ENCODE measurements around the gene RASGRF2. TPM values are rescaled to one million over a fixed set of nuclear protein-coding genes. Genes with fewer than 3 reads are reported as not detected.
A peak's percentile ranks its signal among the peaks of the same experiment; 100 is the strongest.

Gene RASGRF2
- total RNA-seq, 1 donor from 2014 or later: 21.1 TPM

DNA sequence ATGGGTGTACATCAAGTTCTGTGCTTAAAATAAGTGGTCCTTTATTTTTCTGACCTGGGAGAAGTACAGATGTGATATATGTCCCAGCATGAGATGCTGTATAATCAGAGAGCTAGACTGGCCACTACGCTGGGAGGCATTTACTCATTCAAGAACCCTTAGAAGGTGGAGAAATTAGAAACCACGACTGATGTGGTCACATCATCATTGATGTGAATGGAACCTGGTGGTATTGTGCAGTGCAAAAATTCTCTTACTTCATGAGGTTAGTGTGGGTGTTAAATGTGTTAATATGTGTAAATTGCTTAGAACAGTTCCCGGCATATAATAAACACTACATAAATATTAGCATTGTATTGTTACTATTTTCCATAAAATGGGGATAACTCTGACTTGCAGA lies 203.5 kb downstream of the RASGRF2 start:
- no peak for DNase-seq

DNA sequence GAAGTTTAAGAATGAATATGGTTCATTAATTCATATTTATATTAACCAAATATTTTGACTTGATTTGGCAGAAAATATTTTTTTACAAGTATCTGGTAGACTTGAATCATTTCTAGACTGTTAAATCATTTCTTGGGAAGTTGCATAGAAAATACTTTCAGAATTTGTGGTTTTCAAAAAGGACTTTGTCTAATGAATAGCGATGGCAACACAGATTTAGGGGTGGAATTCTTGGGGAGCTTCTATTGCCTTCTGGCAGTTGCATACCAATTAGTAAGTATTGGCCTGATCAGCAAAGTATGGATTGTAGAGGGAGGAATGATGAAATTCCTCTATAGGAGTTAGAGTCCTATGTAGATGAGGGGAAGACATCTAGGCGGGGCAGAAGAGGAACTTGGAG lies 204.3 kb downstream of the RASGRF2 start:
- H3K27ac Mint-ChIP-seq: no peak overlapping the region

More for the DNA sequence above, 203.5 kb downstream of the RASGRF2 start:
- Mint-ChIP-seq H3K4me3 (no peak overlapping the region), H3K27ac (no peak overlapping the region), H3K9me3 (no peaks in the 10 kb centered on the region), H3K36me3 (ENCODE audit: low read depth) (no peaks in the 10 kb centered on the region), H3K4me1 (peaks cover 6% of the 10 kb centered on the region), H3K27me3 (no peaks in the 10 kb centered on the region)
- intact Hi-C loops (cut with micrococcal nuclease): loop anchor here (10.0 kb wide), 1 partner anchor 199 kb away; the partner anchor contains the start of gene RASGRF2

DNA sequence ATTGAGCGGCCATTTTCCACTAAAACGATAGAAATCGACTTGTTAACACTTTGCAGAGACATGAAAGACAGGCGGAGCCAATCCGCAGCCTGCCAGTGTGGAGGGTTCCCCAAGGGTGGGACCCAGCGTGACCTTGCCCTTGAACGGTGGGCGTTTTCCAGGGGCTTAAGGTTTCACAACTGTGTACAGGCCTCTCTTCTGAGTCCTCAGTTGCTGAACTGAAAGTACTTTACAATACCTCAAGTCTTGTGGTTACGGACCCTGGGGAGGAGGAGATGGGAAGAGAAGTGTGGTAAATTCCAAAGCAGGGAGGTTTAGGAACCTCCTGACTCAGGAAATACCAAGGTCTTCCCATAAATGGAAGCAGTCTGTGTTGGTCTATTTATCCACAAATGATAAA lies 204.8 kb downstream of the RASGRF2 start:
- Mint-ChIP-seq H3K27ac (no peak overlapping the region), H3K4me3 (no peak overlapping the region), H3K36me3 (ENCODE audit: low read depth) (peaks cover 4% of the 10 kb centered on the region), H3K9me3 (no peaks in the 10 kb centered on the region), H3K27me3 (no peaks in the 10 kb centered on the region), H3K4me1 (peaks cover 9% of the 10 kb centered on the region)
- intact Hi-C loops (cut with micrococcal nuclease): loop anchor here (1.0 to 10.0 kb wide), 2 partner anchors 200 to 479 kb away; partner anchors contain the start of gene RASGRF2
- DNase-seq: no peak

More for the DNA sequence above, 204.3 kb downstream of the RASGRF2 start:
- H3K9me3 Mint-ChIP-seq: no peaks in the 10 kb centered on the region
- H3K36me3 Mint-ChIP-seq (ENCODE audit: low read depth): no peaks in the 10 kb centered on the region
- no peaks in the 10 kb centered on the region for H3K27me3 Mint-ChIP-seq
- H3K4me3 Mint-ChIP-seq: no peak overlapping the region
- intact Hi-C loops (cut with micrococcal nuclease): loop anchor here (10.0 kb wide), 1 partner anchor 200 kb away; the partner anchor contains the start of gene RASGRF2
- DNase-seq: no peak
- peaks cover 9% of the 10 kb centered on the region for H3K4me1 Mint-ChIP-seq

DNA sequence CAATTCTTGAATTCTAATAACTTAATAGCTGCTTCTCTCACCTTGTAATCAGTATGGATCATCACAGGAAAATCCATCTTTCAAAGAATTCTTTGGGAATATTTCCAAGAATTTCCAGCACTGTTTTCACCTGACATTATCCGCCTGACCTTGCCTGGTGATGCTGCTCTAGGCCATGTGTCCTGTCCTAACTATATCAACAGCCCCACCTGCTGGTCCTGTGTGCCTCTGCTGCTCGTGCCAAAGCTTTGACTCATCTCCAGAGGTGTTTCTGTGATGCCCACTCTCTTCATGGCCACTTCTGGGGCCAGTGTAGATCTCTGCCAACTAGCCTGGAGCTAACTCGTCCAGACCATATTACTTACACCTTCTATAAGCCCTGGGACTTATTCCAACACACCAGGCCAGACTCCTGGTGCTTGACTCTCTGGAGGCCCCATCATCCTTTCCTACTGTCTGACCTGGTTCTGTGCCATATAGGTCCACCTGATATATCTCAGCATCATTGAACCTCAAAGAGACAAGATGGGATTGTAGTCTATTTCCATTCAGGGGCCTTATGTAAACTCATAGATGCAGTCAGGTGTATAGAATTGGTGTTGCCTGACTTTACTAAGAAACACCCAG lies 205.4 kb downstream of the RASGRF2 start:
- H3K4me1 Mint-ChIP-seq: peaks cover 9% of the 10 kb centered on the region
- H3K9me3 Mint-ChIP-seq: no peaks in the 10 kb centered on the region
- peak; percentile 89 for DNase-seq
- no peaks in the 10 kb centered on the region for H3K27me3 Mint-ChIP-seq
- H3K27ac Mint-ChIP-seq: no peak overlapping the region
- H3K4me3 Mint-ChIP-seq: no peak overlapping the region
- peaks cover 6% of the 10 kb centered on the region for H3K36me3 Mint-ChIP-seq (ENCODE audit: low read depth)
- intact Hi-C loops (cut with micrococcal nuclease): loop anchor here (1.0 to 10.0 kb wide), 2 partner anchors 201 to 479 kb away; partner anchors contain the start of gene RASGRF2

DNA sequence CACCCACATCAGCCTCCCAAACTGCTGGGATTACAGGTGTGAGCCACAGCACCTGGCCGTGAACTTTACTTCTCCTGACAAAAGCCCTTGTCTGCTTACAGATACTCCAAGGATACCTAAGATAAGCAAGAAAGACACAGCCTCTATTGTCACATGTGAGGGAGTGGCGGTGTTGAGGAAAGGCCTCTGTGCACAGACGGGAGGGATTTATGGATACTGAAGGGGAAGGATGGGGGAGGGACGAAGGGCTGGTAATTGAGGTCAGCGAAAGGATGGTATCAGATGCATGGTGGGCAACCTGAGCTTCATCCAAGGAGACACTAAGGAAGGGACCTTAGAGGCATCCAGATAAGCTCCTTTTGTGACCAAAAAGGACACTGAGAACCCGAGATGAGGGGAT lies 206.3 kb downstream of the RASGRF2 start:
- intact Hi-C loops (cut with micrococcal nuclease): loop anchor here (10.0 kb wide), 1 partner anchor 202 kb away; the partner anchor contains the start of gene RASGRF2
- no peak overlapping the region for H3K27ac Mint-ChIP-seq
- no peaks in the 10 kb centered on the region for H3K9me3 Mint-ChIP-seq
- H3K27me3 Mint-ChIP-seq: no peaks in the 10 kb centered on the region
- DNase-seq: no peak
- no peak overlapping the region for H3K4me3 Mint-ChIP-seq
- peaks cover 6% of the 10 kb centered on the region for H3K36me3 Mint-ChIP-seq (ENCODE audit: low read depth)
- H3K4me1 Mint-ChIP-seq: peaks cover 9% of the 10 kb centered on the region

DNA sequence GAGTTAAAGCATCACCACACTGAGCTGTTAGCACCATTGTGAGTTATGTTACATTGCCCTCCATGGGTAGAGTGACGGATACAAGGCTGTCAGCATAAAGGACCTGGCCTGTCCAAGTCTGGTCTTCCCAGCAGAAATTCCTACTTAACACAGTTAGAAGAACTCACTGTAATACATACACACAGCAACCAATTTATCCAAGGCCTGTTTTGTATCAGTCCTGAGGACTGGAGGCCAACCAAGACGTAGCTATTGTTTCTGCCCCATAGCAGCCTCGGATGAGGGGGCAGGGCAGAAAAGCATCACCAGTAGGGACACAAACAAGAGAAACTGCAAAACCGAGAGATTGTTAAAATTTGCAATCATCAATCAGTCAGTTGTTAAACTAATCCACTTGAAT lies 206.9 kb downstream of the RASGRF2 start:
- H3K36me3 Mint-ChIP-seq (ENCODE audit: low read depth): peaks cover 6% of the 10 kb centered on the region
- no peaks in the 10 kb centered on the region for H3K9me3 Mint-ChIP-seq
- intact Hi-C loops (cut with micrococcal nuclease): loop anchor here (10.0 kb wide), 1 partner anchor 202 kb away; the partner anchor contains the start of gene RASGRF2
- H3K4me3 Mint-ChIP-seq: no peak overlapping the region
- H3K27ac Mint-ChIP-seq: no peak overlapping the region
- H3K27me3 Mint-ChIP-seq: no peaks in the 10 kb centered on the region
- peaks cover 9% of the 10 kb centered on the region for H3K4me1 Mint-ChIP-seq
- no peak for DNase-seq

DNA sequence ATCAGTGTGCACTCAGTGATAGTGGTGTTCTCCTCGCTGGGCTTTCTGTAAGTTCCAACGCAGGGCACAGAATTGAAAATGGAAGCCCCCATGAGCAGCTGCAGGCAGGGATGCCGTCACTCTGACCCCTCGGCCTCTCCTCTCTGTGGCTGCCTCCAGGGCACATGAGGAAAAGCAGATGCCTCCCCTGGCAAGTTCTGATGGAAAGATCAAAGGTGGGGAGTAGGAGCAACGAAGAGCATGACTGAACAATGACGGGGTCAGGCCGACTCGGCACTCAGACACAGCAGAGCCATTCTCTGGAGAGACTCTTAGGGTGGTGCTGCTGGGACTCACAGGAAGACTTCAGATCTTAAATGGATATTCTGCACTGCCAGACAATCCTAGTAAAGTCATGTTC lies 207.4 kb downstream of the RASGRF2 start:
- intact Hi-C loops (cut with micrococcal nuclease): loop anchor here (10.0 kb wide), 1 partner anchor 203 kb away; the partner anchor contains the start of gene RASGRF2
- no peaks in the 10 kb centered on the region for H3K9me3 Mint-ChIP-seq
- no peak overlapping the region for H3K27ac Mint-ChIP-seq
- DNase-seq: no peak
- H3K27me3 Mint-ChIP-seq: no peaks in the 10 kb centered on the region
- no peak overlapping the region for H3K4me3 Mint-ChIP-seq
- peaks cover 6% of the 10 kb centered on the region for H3K36me3 Mint-ChIP-seq (ENCODE audit: low read depth)
- H3K4me1 Mint-ChIP-seq: peaks cover 9% of the 10 kb centered on the region

DNA sequence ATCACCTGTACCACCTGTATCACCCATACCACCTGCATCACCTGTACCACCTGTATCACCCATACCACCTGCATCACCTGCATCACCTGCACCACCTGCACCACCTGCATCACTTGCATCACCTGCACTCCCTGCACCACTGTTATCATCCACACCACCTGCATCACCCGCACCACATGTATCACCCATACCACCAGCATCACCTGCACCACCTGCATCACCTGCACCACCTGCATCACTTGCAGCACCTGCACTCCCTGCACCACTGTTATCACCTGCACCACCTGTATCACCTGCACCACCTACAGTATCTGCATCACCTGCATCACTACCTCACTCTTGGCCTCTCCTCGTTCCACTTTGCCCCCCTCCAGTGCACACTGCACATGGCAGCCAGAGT lies 209.8 kb downstream of the RASGRF2 start:
- H3K36me3 Mint-ChIP-seq (ENCODE audit: low read depth): peaks cover 6% of the 10 kb centered on the region

DNA sequence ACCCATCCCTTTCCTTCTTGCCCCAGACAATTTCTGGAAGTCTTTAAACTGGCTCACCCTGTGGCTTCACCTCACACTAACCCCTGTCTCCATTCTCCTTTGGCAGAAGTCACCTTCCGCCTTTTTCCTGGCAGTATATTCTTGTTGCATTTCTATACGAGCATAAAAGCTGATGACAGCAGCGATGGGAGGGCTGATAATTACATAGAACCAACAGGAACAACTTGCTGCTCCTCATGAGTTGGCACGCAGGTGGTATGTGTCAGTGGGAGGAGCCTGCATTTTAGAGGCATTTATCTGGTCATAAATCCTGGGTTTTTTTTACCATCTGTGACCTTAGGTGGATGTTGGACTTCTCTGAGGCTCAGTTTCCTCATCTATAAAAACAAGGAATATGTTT lies 211.6 kb downstream of the RASGRF2 start:
- H3K27ac Mint-ChIP-seq: no peak overlapping the region
- intact Hi-C loops (cut with micrococcal nuclease): no loop called here
- no peak overlapping the region for H3K4me3 Mint-ChIP-seq
- no peaks in the 10 kb centered on the region for H3K9me3 Mint-ChIP-seq
- H3K36me3 Mint-ChIP-seq (ENCODE audit: low read depth): peaks cover 6% of the 10 kb centered on the region
- H3K27me3 Mint-ChIP-seq: no peaks in the 10 kb centered on the region
- no peak for DNase-seq
- peaks cover 3% of the 10 kb centered on the region for H3K4me1 Mint-ChIP-seq

More for the DNA sequence above, 209.8 kb downstream of the RASGRF2 start:
- Mint-ChIP-seq H3K27me3 (no peaks in the 10 kb centered on the region), H3K27ac (no peak overlapping the region), H3K4me3 (no peak overlapping the region), H3K9me3 (no peaks in the 10 kb centered on the region), H3K4me1 (peaks cover 3% of the 10 kb centered on the region)
- intact Hi-C loops (cut with micrococcal nuclease): loop anchor here (10.0 kb wide), 1 partner anchor 205 kb away; the partner anchor contains the start of gene RASGRF2
- no peak for DNase-seq

DNA sequence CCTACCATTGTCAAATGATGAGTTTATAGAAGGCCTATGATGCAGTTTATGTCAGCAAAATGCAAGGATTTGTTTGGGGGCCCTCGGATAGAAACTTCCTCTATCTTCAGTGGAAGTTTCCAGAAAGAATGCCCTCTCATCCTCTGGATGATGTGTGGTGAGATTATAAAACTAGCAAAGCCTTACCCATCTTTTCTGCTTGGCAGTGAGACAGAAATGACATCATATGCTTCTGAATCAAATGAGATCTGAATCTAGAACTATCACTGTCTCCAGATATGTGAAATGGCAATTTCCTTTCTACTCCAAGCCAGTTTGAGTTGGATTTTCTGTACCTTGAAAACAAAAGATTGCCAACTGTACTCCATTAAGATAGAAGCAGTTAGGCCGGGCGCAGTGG lies 212.5 kb downstream of the RASGRF2 start:
- Mint-ChIP-seq H3K27ac (no peak overlapping the region), H3K4me1 (peaks cover 3% of the 10 kb centered on the region), H3K9me3 (no peaks in the 10 kb centered on the region), H3K4me3 (no peak overlapping the region), H3K27me3 (no peaks in the 10 kb centered on the region), H3K36me3 (ENCODE audit: low read depth) (peaks cover 6% of the 10 kb centered on the region)
- no peak for DNase-seq
- intact Hi-C loops (cut with micrococcal nuclease): no loop called here

DNA sequence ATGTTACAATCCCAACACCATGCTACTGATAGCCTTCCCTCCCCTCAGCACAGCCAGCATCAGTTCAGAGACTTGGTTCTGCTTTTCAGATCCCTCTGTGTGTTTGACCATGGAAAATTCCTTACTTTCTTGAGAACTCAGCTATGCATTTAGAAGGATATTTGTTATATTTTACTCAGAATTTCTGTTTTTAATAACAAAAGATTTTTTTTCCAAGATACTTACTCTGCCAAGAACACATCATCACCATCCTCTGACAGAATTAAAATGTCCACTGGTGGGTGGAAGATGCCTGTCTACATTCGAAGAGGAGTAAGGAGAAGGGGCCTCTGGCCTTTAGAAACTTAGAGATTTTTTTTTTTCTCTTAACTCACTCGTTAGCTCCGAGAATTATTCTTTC lies 216.9 kb downstream of the RASGRF2 start:
- Mint-ChIP-seq H3K27ac (no peak overlapping the region), H3K9me3 (no peaks in the 10 kb centered on the region), H3K27me3 (no peaks in the 10 kb centered on the region), H3K36me3 (ENCODE audit: low read depth) (peaks cover 3% of the 10 kb centered on the region), H3K4me3 (no peak overlapping the region), H3K4me1 (no peaks in the 10 kb centered on the region)
- intact Hi-C loops (cut with micrococcal nuclease): no loop called here
- no peak for DNase-seq

DNA sequence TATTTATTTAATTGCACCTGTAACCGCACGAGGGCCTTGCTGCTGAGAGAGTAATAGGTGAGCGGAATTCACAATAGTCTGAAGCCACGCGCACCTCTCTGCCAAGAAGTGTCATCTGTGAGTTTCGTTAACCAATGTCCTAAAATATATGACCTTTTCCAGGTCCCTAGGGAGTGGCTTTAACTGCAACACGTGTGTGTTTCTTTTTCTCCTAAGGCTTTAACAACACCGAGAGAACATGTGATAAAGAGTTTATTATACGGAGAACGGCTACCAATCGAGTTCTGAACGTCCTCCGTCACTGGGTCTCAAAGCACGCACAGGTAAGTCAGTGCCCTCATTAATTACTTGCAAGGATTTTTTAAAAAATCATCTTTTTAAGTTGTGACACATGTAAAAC lies 219.8 kb downstream of the RASGRF2 start:
- intact Hi-C loops (cut with micrococcal nuclease): no loop called here
- Mint-ChIP-seq H3K4me3 (no peak overlapping the region), H3K36me3 (ENCODE audit: low read depth) (peaks cover 8% of the 10 kb centered on the region), H3K9me3 (no peaks in the 10 kb centered on the region), H3K27me3 (no peaks in the 10 kb centered on the region), H3K4me1 (peaks cover 11% of the 10 kb centered on the region), H3K27ac (no peak overlapping the region)
- DNase-seq: no peak

DNA sequence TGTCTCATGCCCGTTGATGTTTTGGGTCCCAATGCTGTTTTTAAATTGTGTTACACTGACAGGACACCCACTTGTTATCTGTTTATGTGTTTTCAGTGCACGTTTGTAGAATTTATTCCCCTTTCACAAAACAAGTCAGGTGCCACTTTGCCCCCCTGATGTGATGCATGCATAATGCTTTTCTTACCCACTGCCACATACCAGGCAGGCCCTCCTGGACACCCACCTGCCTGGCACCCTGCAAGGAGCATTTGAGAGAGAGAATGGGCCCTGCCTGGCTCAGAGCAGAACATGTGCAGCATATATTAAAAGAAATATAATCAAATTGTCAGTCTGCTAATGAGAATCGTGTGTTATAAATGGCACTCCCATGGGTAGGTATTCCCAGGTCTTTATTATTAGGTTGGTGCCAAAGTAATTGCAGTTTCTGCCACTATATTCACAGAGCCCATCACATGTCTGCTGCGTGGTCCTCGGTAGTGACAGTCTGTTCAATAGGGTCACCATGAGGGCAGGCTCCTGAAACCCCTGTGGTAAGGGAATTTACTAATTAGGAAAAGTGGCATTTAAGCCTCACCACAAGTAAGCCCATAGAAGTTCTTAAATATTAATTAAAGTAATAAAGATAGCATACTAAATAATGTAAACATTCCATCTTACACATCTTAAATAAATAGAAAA lies 220.8 kb downstream of the RASGRF2 start:
- no peaks in the 10 kb centered on the region for H3K27me3 Mint-ChIP-seq
- H3K9me3 Mint-ChIP-seq: no peaks in the 10 kb centered on the region
- no peak for DNase-seq
- intact Hi-C loops (cut with micrococcal nuclease): no loop called here
- H3K36me3 Mint-ChIP-seq (ENCODE audit: low read depth): peaks cover 8% of the 10 kb centered on the region
- H3K27ac Mint-ChIP-seq: no peak overlapping the region
- H3K4me1 Mint-ChIP-seq: peaks cover 11% of the 10 kb centered on the region
- H3K4me3 Mint-ChIP-seq: no peak overlapping the region

DNA sequence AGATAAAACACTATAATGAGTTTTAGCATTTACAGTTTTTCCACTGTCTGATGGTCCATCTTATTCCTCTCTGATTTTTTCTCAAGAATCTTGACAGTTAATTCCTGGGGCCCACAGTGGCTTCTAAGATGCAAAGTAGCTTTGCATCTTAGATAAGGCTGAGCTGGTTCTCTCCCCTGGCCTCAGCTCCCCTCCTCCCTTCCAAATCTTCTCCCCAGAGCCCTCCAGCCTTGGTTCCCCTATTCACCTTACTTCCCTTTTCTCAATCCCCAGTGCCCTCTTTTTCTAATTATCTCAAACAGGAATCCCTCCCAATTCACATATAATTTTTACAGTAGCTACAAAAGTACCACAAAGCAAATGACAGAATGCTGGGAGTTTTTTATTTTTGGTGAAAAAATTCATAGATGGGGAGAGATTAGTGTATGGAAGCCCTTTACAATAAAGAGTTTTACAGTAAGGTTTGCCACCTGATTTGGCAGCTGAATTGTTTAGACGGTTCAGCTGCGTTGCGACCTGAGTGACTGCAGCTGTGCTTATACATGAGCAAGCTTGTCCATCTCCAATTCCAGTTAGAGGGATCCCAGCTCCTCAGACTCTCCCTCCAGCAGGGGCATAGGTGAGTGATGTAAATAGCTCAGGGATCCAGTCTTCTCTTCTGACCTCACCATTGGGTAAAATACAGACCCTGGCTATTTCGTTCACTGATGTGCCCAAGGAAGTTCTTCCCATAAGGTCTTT lies 221.6 kb downstream of the RASGRF2 start:
- H3K27ac Mint-ChIP-seq: no peak overlapping the region
- H3K36me3 Mint-ChIP-seq (ENCODE audit: low read depth): peaks cover 8% of the 10 kb centered on the region
- intact Hi-C loops (cut with micrococcal nuclease): no loop called here
- no peaks in the 10 kb centered on the region for H3K27me3 Mint-ChIP-seq
- DNase-seq: no peak
- H3K9me3 Mint-ChIP-seq: no peaks in the 10 kb centered on the region
- H3K4me3 Mint-ChIP-seq: no peak overlapping the region
- H3K4me1 Mint-ChIP-seq: peaks cover 11% of the 10 kb centered on the region

Data from activated CD4-positive, alpha-beta T cell treated with anti-CD3 and anti-CD28 coated beads, Interleukin-2, amount 10 ng/mL, durations not matched to agents 24 days and 14 days (primary cell).